ENCODE data around the gene CDH18.

CDH18 gene

DNA sequence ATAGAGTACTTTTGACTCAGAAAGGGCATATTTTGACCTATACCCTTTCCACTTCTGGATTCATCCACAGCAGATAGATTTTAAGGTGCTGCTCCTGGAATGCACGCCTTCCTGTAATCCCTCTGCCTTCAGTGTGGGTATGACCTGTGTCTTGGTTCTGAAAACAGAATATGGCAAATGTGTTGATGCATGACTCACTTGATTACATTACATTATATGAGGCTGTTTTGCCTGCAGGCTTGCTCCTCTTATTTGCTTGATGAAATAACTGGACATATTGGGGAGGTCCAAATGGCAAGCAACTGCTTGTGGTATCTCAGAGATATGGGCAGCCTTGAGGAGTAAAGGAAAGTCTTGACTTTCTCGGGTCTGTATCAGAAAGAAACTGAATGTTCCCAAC is 468.6 kb downstream of the CDH18 start:
- DNase-seq: no peak
- H3K4me3 ChIP-seq (ENCODE audit: low read length): no peak overlapping the region
- no peak overlapping the region for H3K27ac ChIP-seq (ENCODE audit: low read length)

DNA sequence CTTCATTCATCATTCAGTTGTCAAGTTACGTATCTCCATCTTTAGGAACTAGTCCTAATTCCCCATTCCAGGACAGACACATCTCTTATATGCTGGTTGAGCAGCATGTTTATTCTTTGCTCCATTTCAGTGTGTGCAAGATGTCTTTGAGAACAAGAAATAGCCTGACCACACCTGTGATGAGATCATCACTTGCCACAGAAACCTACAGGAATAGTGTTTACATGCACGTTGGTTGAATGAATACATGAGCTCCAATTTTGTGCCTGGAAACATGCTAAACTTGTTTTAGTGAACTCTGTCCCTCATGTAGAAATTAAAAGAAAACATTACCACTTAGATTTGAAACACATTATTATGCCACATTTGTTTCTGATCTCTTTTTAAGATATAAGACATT is 489.1 kb downstream of the CDH18 start:
- no peak overlapping the region for H3K9ac ChIP-seq (ENCODE audit: low read length)
- H3K4me3 ChIP-seq (ENCODE audit: low read length): no peak overlapping the region
- H4K20me1 ChIP-seq (ENCODE audit: insufficient read depth, low read length): no peaks in the 10 kb centered on the region
- TF ChIP-seq, protein P1, sequence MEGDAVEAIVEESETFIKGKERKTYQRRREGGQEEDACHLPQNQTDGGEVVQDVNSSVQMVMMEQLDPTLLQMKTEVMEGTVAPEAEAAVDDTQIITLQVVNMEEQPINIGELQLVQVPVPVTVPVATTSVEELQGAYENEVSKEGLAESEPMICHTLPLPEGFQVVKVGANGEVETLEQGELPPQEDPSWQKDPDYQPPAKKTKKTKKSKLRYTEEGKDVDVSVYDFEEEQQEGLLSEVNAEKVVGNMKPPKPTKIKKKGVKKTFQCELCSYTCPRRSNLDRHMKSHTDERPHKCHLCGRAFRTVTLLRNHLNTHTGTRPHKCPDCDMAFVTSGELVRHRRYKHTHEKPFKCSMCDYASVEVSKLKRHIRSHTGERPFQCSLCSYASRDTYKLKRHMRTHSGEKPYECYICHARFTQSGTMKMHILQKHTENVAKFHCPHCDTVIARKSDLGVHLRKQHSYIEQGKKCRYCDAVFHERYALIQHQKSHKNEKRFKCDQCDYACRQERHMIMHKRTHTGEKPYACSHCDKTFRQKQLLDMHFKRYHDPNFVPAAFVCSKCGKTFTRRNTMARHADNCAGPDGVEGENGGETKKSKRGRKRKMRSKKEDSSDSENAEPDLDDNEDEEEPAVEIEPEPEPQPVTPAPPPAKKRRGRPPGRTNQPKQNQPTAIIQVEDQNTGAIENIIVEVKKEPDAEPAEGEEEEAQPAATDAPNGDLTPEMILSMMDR (IDR thresholded peaks at IDR 0.05; ENCODE audit: low read length): no peak
- TF ChIP-seq EZH2phosphoT487 (IDR thresholded peaks at IDR 0.05; ENCODE audit: low read length): no peak
- no peak for TF ChIP-seq EZH2 (optimal IDR thresholded peaks at IDR 0.05; ENCODE audit: low read depth, low read length)
- H3K27ac ChIP-seq (ENCODE audit: low read length): 0 out of 2 replicates have a peak overlapping the region, but pooled peaks have one; percentile 9
- H3K4me2 ChIP-seq (ENCODE audit: low read depth, low read length): no peak overlapping the region
- H3K79me2 ChIP-seq (ENCODE audit: low read length): no peaks in the 10 kb centered on the region
- peaks cover 6% of the 10 kb centered on the region; the same call in 1 of the 2 replicates for H3K4me1 ChIP-seq (ENCODE audit: low read length)
- peak; percentile 22 for DNase-seq
- no peaks in the 10 kb centered on the region for H3K27me3 ChIP-seq (replicated peaks; ENCODE audit: insufficient read depth, low read length)
- no peaks in the 10 kb centered on the region for H3F3A ChIP-seq (ENCODE audit: insufficient read depth, low read length)
- H3K36me3 ChIP-seq (replicated peaks; ENCODE audit: insufficient read depth, low read length): no peaks in the 10 kb centered on the region
- no peaks in the 10 kb centered on the region for H3K9me2 ChIP-seq (replicated peaks; ENCODE audit: insufficient read depth, low read length)
- H2AFZ ChIP-seq (ENCODE audit: low read length): 0 out of 2 replicates have a peak overlapping the region, but pooled peaks have one; percentile 4
- no peaks in the 10 kb centered on the region for H3K9me3 ChIP-seq (replicated peaks; ENCODE audit: insufficient read depth, low read length)

More for the DNA sequence above, 468.6 kb downstream of the CDH18 start:
- no peaks in the 10 kb centered on the region for H3K9me2 ChIP-seq (replicated peaks; ENCODE audit: insufficient read depth, low read length)
- no peaks in the 10 kb centered on the region for H3K27me3 ChIP-seq (replicated peaks; ENCODE audit: insufficient read depth, low read length)
- no peak overlapping the region for H2AFZ ChIP-seq (ENCODE audit: low read length)
- no peak overlapping the region for H3K9ac ChIP-seq (ENCODE audit: low read length)
- H3K9me3 ChIP-seq (replicated peaks; ENCODE audit: insufficient read depth, low read length): no peaks in the 10 kb centered on the region
- H4K20me1 ChIP-seq (ENCODE audit: insufficient read depth, low read length): no peaks in the 10 kb centered on the region
- TF ChIP-seq EZH2phosphoT487 (IDR thresholded peaks at IDR 0.05; ENCODE audit: low read length): no peak
- TF ChIP-seq, protein P1 (IDR thresholded peaks at IDR 0.05; ENCODE audit: low read length): no peak
- TF ChIP-seq EZH2 (optimal IDR thresholded peaks at IDR 0.05; ENCODE audit: low read depth, low read length): no peak
- no peak overlapping the region for H3K4me2 ChIP-seq (ENCODE audit: low read depth, low read length)
- H3K36me3 ChIP-seq (replicated peaks; ENCODE audit: insufficient read depth, low read length): no peaks in the 10 kb centered on the region
- no peaks in the 10 kb centered on the region for H3K4me1 ChIP-seq (ENCODE audit: low read length)
- H3F3A ChIP-seq (ENCODE audit: insufficient read depth, low read length): no peaks in the 10 kb centered on the region
- no peaks in the 10 kb centered on the region for H3K79me2 ChIP-seq (ENCODE audit: low read length)

DNA sequence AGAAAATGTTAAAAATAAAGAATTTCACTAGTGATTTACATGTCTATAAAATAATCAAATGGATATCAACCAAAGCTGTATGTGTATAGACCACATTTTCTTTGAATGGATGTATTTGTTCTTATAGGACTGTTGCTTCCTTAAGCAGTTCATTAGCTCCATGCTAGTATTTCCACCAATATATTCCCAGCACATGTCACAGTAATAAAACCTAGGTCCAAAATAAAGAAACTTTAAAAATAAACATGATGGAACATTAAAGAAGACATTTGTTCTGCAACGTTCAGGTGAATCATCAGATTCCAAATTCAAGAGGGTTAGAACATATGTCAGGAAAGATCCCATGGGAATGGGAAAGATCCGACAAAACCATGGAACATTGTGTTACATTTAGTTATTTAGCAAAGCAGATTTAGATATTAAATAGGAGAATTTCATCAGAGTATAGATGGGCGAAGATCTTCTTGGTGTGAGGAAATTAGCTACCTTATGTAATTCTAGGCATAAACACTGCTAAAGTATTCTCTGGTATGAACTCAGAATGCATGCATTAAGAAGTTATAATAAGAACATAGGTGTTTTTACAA is 490.7 kb downstream of the CDH18 start:
- Histone ChIP-seq H3K9me2 (replicated peaks; ENCODE audit: insufficient read depth, low read length) (no peaks in the 10 kb centered on the region), H3K9ac (ENCODE audit: low read length) (no peak overlapping the region), H3F3A (ENCODE audit: insufficient read depth, low read length) (no peaks in the 10 kb centered on the region), H3K79me2 (ENCODE audit: low read length) (no peaks in the 10 kb centered on the region), H3K27ac (ENCODE audit: low read length) (no peak overlapping the region), H3K27me3 (replicated peaks; ENCODE audit: insufficient read depth, low read length) (no peaks in the 10 kb centered on the region), H3K9me3 (replicated peaks; ENCODE audit: insufficient read depth, low read length) (no peaks in the 10 kb centered on the region), H3K36me3 (replicated peaks; ENCODE audit: insufficient read depth, low read length) (no peaks in the 10 kb centered on the region), H4K20me1 (ENCODE audit: insufficient read depth, low read length) (no peaks in the 10 kb centered on the region), H3K4me3 (ENCODE audit: low read length) (no peak overlapping the region), H3K4me1 (ENCODE audit: low read length) (peaks cover 6% of the 10 kb centered on the region; the same call in 1 of the 2 replicates), H2AFZ (ENCODE audit: low read length) (no peak overlapping the region), H3K4me2 (ENCODE audit: low read depth, low read length) (no peak overlapping the region)
- TF ChIP-seq EZH2 (optimal IDR thresholded peaks at IDR 0.05; ENCODE audit: low read depth, low read length) (no peak), EZH2phosphoT487 (IDR thresholded peaks at IDR 0.05; ENCODE audit: low read length) (no peak)
- TF ChIP-seq, protein P1 (IDR thresholded peaks at IDR 0.05; ENCODE audit: low read length): no peak
- DNase-seq: no peak

Measured in MM.1S (cell line).